Neural cell (in vitro differentiated cells): ENCODE measurements around the gene METRN. TPM values are rescaled to one million over a fixed set of nuclear protein-coding genes. Genes with fewer than 3 reads are reported as not detected.

Experiments used
- H2AFZ ChIP-seq: fragments of 200-600, 300-800 bp; sonication (generic), shearing (Covaris generic); 2 replicates; pipeline ENCODE4 v1.6.0; 2014; ENCODE audit warnings: low read depth, mild to moderate bottlenecking, antibody characterized with exemption, low read length, moderate library complexity
- H3F3A ChIP-seq: fragments of 200-600 bp; shearing (Covaris generic); 2 replicates; pipeline ENCODE4 v1.6.1; 2016; ENCODE audit warnings: mild to moderate bottlenecking, moderate library complexity, mixed read lengths, antibody characterized with exemption, low read length; ENCODE audit not compliant: insufficient read depth, poor library complexity, severe bottlenecking
- H3K27ac ChIP-seq: fragments of 200-600, 300-800 bp; sonication (generic), shearing (Covaris generic); 2 replicates; pipeline ENCODE4 v1.5.1; 2014; ENCODE audit warnings: mild to moderate bottlenecking, low read length, moderate library complexity
- H3K27me3 ChIP-seq: fragments of 300-800, 200-600 bp; sonication (generic), shearing (Covaris generic); 2 replicates; pipeline ENCODE4 v1.6.0; 2014; ENCODE audit warnings: mild to moderate bottlenecking, low read depth, low read length, moderate library complexity; ENCODE audit not compliant: insufficient read depth
- H3K36me3 ChIP-seq: fragments of 300-800, 200-600 bp; sonication (generic), shearing (Covaris generic); 2 replicates; pipeline ENCODE4 v1.5.1; 2014; ENCODE audit warnings: mild to moderate bottlenecking, antibody characterized with exemption, low read length, moderate library complexity; ENCODE audit not compliant: insufficient read depth
- H3K4me2 ChIP-seq: fragments of 300-800, 200-600 bp; sonication (generic), shearing (Covaris generic); 2 replicates; pipeline ENCODE4 v1.6.0; 2014; ENCODE audit warnings: mild to moderate bottlenecking, low read length
- H3K4me3 ChIP-seq: fragments of 300-800, 200-600 bp; sonication (generic), shearing (Covaris generic); 2 replicates; pipeline ENCODE4 v1.5.1; 2014; ENCODE audit warnings: mild to moderate bottlenecking, low read length, moderate library complexity
- H3K79me2 ChIP-seq: fragments of 200-600 bp; shearing (Covaris generic); replicated peaks from 2 replicates; pipeline ENCODE4 v1.6.0; 2014; ENCODE audit warnings: mild to moderate bottlenecking, low read length, moderate library complexity; ENCODE audit not compliant: insufficient read depth
- H3K9ac ChIP-seq: fragments of 300-800, 200-600 bp; sonication (generic), shearing (Covaris generic); 2 replicates; pipeline ENCODE4 v1.6.1; 2016; ENCODE audit warnings: mild to moderate bottlenecking, low read length, mixed read lengths
- H3K9me2 ChIP-seq: fragments of 200-600 bp; shearing (Covaris generic); 2 replicates; pipeline ENCODE4 v1.6.1; 2016; ENCODE audit warnings: mild to moderate bottlenecking, low read length, mixed read lengths; ENCODE audit not compliant: insufficient read depth
- H3K9me3 ChIP-seq: fragments of 200-600, 300-800 bp; sonication (generic), shearing (Covaris generic); 2 replicates; pipeline ENCODE4 v1.6.1; 2016; ENCODE audit warnings: mild to moderate bottlenecking, mixed run types, low read length, moderate library complexity, mixed read lengths
- H4K20me1 ChIP-seq: fragments of 200-600 bp; shearing (Covaris generic); 2 replicates; pipeline ENCODE4 v1.6.1; 2016; ENCODE audit warnings: mild to moderate bottlenecking, mixed run types; ENCODE audit not compliant: insufficient read depth
- EP300 ChIP-seq: fragments of 450-650 bp; conservative IDR thresholded peaks from 2 replicates; pipeline ENCODE4 v1.6.1; 2014; ENCODE audit warnings: antibody characterized with exemption, mild to moderate bottlenecking, moderate library complexity; ENCODE audit not compliant: poor library complexity, severe bottlenecking
- EZH2 ChIP-seq: fragments of 200-600, 300-800 bp; shearing (Covaris generic), sonication (generic); IDR thresholded peaks from 2 replicates; pipeline ENCODE4 v1.6.1; 2014; ENCODE audit warnings: antibody characterized with exemption, low read length, borderline replicate concordance, mild to moderate bottlenecking; ENCODE audit not compliant: insufficient read depth, poor library complexity, severe bottlenecking
- MXI1 ChIP-seq: fragments of 450-650 bp; conservative IDR thresholded peaks from 2 replicates; pipeline ENCODE4 v1.6.1; 2014; ENCODE audit warnings: antibody characterized with exemption, mild to moderate bottlenecking; ENCODE audit not compliant: poor library complexity, severe bottlenecking
- POLR2AphosphoS5 ChIP-seq: IDR thresholded peaks from 2 replicates; pipeline ENCODE4 v1.6.1; 2012
- RAD21 ChIP-seq: fragments of 450-650 bp; conservative IDR thresholded peaks from 2 replicates; pipeline ENCODE4 v1.6.1; 2014; ENCODE audit warnings: antibody characterized with exemption, mild to moderate bottlenecking, moderate library complexity
- REST ChIP-seq: IDR thresholded peaks from 2 replicates; pipeline ENCODE4 v1.6.1; 2012; ENCODE audit warnings: borderline replicate concordance
- SMC3 ChIP-seq: fragments of 450-650 bp; conservative IDR thresholded peaks from 2 replicates; pipeline ENCODE4 v1.6.1; 2014; ENCODE audit warnings: antibody characterized with exemption, mild to moderate bottlenecking, moderate library complexity; ENCODE audit not compliant: poor library complexity
- TAF1 ChIP-seq: IDR thresholded peaks from 2 replicates; pipeline ENCODE4 v1.6.1; 2012; ENCODE audit warnings: low read depth
- polyA plus RNA-seq: library from polyadenylated mRNA; depleted of rRNA; stranded (reverse); fragments of >200 nt; gene quantifications from 2 replicates; pipeline ENCODE4 v1.2.3, GENCODE V29; 2014
- TF ChIP-seq, protein P1 (sequence below): fragments of 450-650 bp; IDR thresholded peaks from 2 replicates; pipeline ENCODE4 v1.5.1; 2014; ENCODE audit warnings: antibody characterized with exemption, mild to moderate bottlenecking, moderate library complexity; ENCODE audit not compliant: poor library complexity, severe bottlenecking

Gene METRN
- polyA plus RNA-seq, 1 donor from 2014 or later = 37.6 TPM

DNA sequence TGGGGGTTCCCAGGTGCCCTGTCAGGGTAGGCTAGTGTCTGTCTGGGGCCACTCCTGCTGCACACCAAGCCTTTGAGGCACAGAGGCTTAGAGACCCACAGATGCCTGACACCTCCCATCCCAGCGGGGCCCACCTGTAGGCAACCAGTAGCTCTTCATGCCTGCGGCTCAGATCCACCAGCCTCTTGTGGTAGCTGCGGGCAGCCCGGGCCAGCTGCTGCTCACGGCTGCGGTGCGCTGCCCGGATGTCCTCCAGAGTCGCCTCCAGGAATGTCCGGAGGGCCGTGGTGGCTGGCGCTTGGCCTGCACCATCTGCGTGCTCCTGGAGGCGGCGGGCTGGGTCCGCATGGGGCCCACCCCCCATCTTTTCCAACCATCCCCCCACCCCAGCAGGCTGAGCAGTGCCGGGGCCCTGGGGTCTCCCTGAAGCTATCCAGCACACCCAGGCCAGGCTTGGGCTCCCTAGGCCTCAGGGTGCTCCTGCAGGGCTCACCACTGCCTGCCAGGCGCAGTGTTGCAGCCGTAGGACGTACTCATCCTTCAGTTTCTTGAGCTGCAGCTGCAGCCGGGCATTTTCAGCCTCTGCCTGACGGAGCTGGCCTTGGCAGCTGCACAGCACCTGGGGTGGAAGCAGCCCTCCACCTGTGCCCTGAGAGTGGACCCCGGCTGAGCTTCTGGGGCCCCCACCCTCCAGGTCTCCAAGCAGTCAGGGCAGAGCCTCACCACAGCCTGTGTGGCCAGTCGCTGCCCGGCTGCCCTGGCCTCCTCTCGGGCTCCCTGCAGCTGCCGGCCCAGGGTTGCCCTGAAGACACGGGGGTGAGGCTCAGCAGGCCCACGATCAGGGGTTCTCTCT lies 9.5 kb downstream of the METRN start:
- no peaks in the 10 kb centered on the region for H3K36me3 ChIP-seq
- H3K4me2 ChIP-seq = no peak overlapping the region
- H3K9ac ChIP-seq = no peak overlapping the region
- no peak overlapping the region for H3K27ac ChIP-seq
- no peaks in the 10 kb centered on the region for H3K79me2 ChIP-seq
- no peak overlapping the region for H3K4me3 ChIP-seq
- no peaks in the 10 kb centered on the region for H3K9me2 ChIP-seq
- TF ChIP-seq REST = no peak
- H4K20me1 ChIP-seq = no peaks in the 10 kb centered on the region
- H3K9me3 ChIP-seq = no peaks in the 10 kb centered on the region
- no peak overlapping the region for H2AFZ ChIP-seq
- H3F3A ChIP-seq = no peaks in the 10 kb centered on the region
- H3K27me3 ChIP-seq = peaks cover 7% of the 10 kb centered on the region

DNA sequence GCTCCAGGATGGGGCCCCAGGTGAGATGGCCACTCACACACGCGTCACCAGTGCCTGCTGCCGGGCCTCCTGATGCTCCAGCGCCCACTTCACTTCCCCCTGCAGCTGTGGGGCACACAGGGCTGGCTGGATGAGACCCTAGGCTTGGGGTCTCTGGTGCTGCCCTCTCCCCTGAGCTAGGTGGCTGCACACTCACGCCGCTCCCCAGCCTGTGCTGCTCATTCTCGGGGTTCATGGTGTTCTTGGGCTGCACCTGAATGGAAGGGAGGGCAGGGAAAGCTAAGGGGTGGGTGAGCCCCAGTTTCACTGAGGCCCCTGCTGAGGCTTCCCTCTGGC lies 10.1 kb downstream of the METRN start:
- Histone ChIP-seq H3K27ac (no peak overlapping the region), H3K9me2 (no peaks in the 10 kb centered on the region), H3K4me2 (no peak overlapping the region), H2AFZ (no peak overlapping the region), H4K20me1 (no peaks in the 10 kb centered on the region), H3K9ac (no peak overlapping the region), H3K79me2 (no peaks in the 10 kb centered on the region), H3K36me3 (no peaks in the 10 kb centered on the region), H3F3A (no peaks in the 10 kb centered on the region), H3K4me3 (no peak overlapping the region), H3K27me3 (peaks cover 7% of the 10 kb centered on the region), H3K9me3 (no peaks in the 10 kb centered on the region)
- TF ChIP-seq TAF1 = no peak
- no peak for TF ChIP-seq EZH2
- no peak for TF ChIP-seq EP300
- TF ChIP-seq RAD21 = no peak
- no peak for TF ChIP-seq REST
- TF ChIP-seq MXI1 = no peak
- TF ChIP-seq, protein P1, sequence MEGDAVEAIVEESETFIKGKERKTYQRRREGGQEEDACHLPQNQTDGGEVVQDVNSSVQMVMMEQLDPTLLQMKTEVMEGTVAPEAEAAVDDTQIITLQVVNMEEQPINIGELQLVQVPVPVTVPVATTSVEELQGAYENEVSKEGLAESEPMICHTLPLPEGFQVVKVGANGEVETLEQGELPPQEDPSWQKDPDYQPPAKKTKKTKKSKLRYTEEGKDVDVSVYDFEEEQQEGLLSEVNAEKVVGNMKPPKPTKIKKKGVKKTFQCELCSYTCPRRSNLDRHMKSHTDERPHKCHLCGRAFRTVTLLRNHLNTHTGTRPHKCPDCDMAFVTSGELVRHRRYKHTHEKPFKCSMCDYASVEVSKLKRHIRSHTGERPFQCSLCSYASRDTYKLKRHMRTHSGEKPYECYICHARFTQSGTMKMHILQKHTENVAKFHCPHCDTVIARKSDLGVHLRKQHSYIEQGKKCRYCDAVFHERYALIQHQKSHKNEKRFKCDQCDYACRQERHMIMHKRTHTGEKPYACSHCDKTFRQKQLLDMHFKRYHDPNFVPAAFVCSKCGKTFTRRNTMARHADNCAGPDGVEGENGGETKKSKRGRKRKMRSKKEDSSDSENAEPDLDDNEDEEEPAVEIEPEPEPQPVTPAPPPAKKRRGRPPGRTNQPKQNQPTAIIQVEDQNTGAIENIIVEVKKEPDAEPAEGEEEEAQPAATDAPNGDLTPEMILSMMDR = no peak
- TF ChIP-seq POLR2AphosphoS5 = no peak
- no peak for TF ChIP-seq SMC3
